Keratinocyte (primary cell): ENCODE data around the gene MGAT5B. TPM values are rescaled to one million over a fixed set of nuclear protein-coding genes. Genes with fewer than 3 reads are reported as not detected.

ENCODE experiments used
- DNase-seq: peaks from one replicate; pipeline ENCODE4 v3.0.0-alpha.2; 2011; ENCODE audit warnings: low read depth, missing footprints, low spot score
- FAIRE-seq: peaks from 2 replicates; lab custom pipeline; 2011; peaks lifted over from hg19 to GRCh38; lab: Jason Lieb, UNC
- H2AFZ ChIP-seq: 2 replicates; pipeline ENCODE4 v1.6.0; 2012; ENCODE audit warnings: low read length, control low read depth, inconsistent platforms; ENCODE audit not compliant: control insufficient read depth
- H3K27ac ChIP-seq: 2 replicates; pipeline ENCODE4 v1.5.1; 2011; ENCODE audit warnings: low read length; ENCODE audit not compliant: control insufficient read depth, insufficient read depth
- H3K27me3 ChIP-seq: 3 replicates; pipeline ENCODE4 v1.6.0; 2011; ENCODE audit warnings: low read length; ENCODE audit not compliant: control insufficient read depth, insufficient read depth; ENCODE audit errors: extremely low read depth
- H3K36me3 ChIP-seq, 2 experiments: 2 replicates in 1 of 2; 3 replicates in 1 of 2; pipeline ENCODE4 v1.5.1; 2011; ENCODE audit warnings: low read length in 2 of 2, mild to moderate bottlenecking in 1 of 2; ENCODE audit not compliant: control insufficient read depth in 2 of 2, insufficient read depth in 2 of 2; ENCODE audit errors: extremely low read depth in 1 of 2
- H3K4me1 ChIP-seq: 3 replicates; pipeline ENCODE4 v1.5.1; 2011; ENCODE audit warnings: low read length; ENCODE audit not compliant: control insufficient read depth, insufficient read depth; ENCODE audit errors: extremely low read depth
- H3K4me2 ChIP-seq: 3 replicates; pipeline ENCODE4 v1.6.0; 2011; ENCODE audit warnings: low read depth, low read length; ENCODE audit not compliant: control insufficient read depth, insufficient read depth; ENCODE audit errors: extremely low read depth
- H3K4me3 ChIP-seq, 3 experiments: fragments of 200-600 bp in 1 of 3; sonication (generic) in 1 of 3; 2 replicates in 2 of 3; 3 replicates in 1 of 3; pipeline ENCODE4 v1.5.1; 2011 to 2016; ENCODE audit warnings: low read length in 3 of 3, mild to moderate bottlenecking in 3 of 3, control low read depth in 2 of 3, inconsistent platforms in 1 of 3, low read depth in 1 of 3, mixed read lengths in 1 of 3, mixed run types in 1 of 3, moderate library complexity in 1 of 3; ENCODE audit not compliant: control insufficient read depth in 2 of 3, insufficient read depth in 2 of 3; ENCODE audit errors: extremely low read depth in 1 of 3
- H3K79me2 ChIP-seq: 2 replicates; pipeline ENCODE4 v1.6.0; 2012; ENCODE audit warnings: low read length; ENCODE audit not compliant: control insufficient read depth, insufficient read depth
- H3K9ac ChIP-seq: 3 replicates; pipeline ENCODE4 v1.6.0; 2011; ENCODE audit warnings: low read length; ENCODE audit not compliant: control insufficient read depth, insufficient read depth; ENCODE audit errors: extremely low read depth
- H3K9me1 ChIP-seq: 3 replicates; pipeline ENCODE4 v1.6.0; 2011; ENCODE audit warnings: low read length; ENCODE audit not compliant: control insufficient read depth, insufficient read depth; ENCODE audit errors: extremely low read depth
- H3K9me3 ChIP-seq: 2 replicates; pipeline ENCODE4 v1.5.1; 2012; ENCODE audit warnings: low read depth, low read length; ENCODE audit not compliant: control insufficient read depth
- H4K20me1 ChIP-seq: 3 replicates; pipeline ENCODE4 v1.6.0; 2011; ENCODE audit warnings: low read length; ENCODE audit not compliant: control insufficient read depth, insufficient read depth; ENCODE audit errors: extremely low read depth
- CTCF ChIP-seq, 3 experiments: IDR thresholded peaks in 1 of 3; conservative IDR thresholded peaks in 1 of 3; optimal IDR thresholded peaks in 1 of 3; 2 replicates in 2 of 3; 3 replicates in 1 of 3; pipeline versions ENCODE3 to v1.5.1; 2011; ENCODE audit warnings: low read length in 3 of 3, mild to moderate bottlenecking in 3 of 3, moderate library complexity in 2 of 3, control low read depth in 1 of 3, inconsistent platforms in 1 of 3; ENCODE audit not compliant: insufficient read depth in 2 of 3; ENCODE audit errors: extremely low read depth in 1 of 3
- EZH2 ChIP-seq: IDR thresholded peaks from one replicate; pipeline ENCODE4 v1.6.1; 2012; ENCODE audit warnings: inconsistent platforms, mild to moderate bottlenecking, low read length, moderate library complexity
- dilution Hi-C: fragments of 300-500 bp; cut with MboI; formaldehyde crosslinking; loops from one replicate; pipeline ENCODE4 v1.7.0; 2020; ENCODE audit warnings: low sequenced_read_pairs; ENCODE audit not compliant: extremely low pct_ligation_motif_present
- polyA plus RNA-seq, 5 experiments: library from polyadenylated mRNA; depleted of rRNA in 3 of 5; stranded (reverse) in 3 of 5; stranded (forward) in 1 of 5; unstranded in 1 of 5; fragments of >200 nt; gene quantifications; 1 replicate in 1 of 5; 2 replicates in 3 of 5; 3 replicates in 1 of 5; pipeline versions ENCODE4 v1.2.1 to v1.2.3, GENCODE V29; 2011 to 2012; ENCODE audit warnings: missing spikeins in 2 of 5, low read depth in 1 of 5, low replicate concordance in 1 of 5

MGAT5B gene
- polyA plus RNA-seq, 1 donor (not counting 4 experiments of a cell fraction or from before 2014, with no cell fraction given): 0.29 TPM

GRCh38 chr17:76899414-76899813 is 31.2 kb downstream of the MGAT5B start:
- DNase-seq (no peak), FAIRE-seq (no peak)
- Histone ChIP-seq H3K36me3 (no peaks in the 10 kb centered on the region), H4K20me1 (no peaks in the 10 kb centered on the region), H3K9me1 (no peaks in the 10 kb centered on the region), H3K9ac (no peak overlapping the region), H3K4me1 (no peaks in the 10 kb centered on the region), H3K27me3 (peaks cover 9% of the 10 kb centered on the region), H3K4me3 (no peak overlapping the region), H3K79me2 (no peaks in the 10 kb centered on the region), H3K9me3 (no peaks in the 10 kb centered on the region), H2AFZ (no peak overlapping the region), H3K27ac (no peak overlapping the region), H3K4me2 (no peak overlapping the region)
- dilution Hi-C loops: loop anchor here (25.0 kb wide), 1 partner anchor 88 kb away; no protein-coding TSS in a partner anchor
- no peak for TF ChIP-seq EZH2
- no peak for TF ChIP-seq CTCF (optimal IDR thresholded peaks at IDR 0.05 in 1 of 3, IDR thresholded peaks at IDR 0.05 in 1 of 3, conservative IDR thresholded peaks at IDR 0.05 in 1 of 3; ENCODE audit: extremely low read depth in 1 of 3, insufficient read depth in 2 of 3, low read length in 3 of 3)

GRCh38 chr17:76900723-76901122 is 32.5 kb downstream of the MGAT5B start:
- no peak overlapping the region for H2AFZ ChIP-seq
- H3K9me3 ChIP-seq: no peaks in the 10 kb centered on the region
- H3K9ac ChIP-seq: no peak overlapping the region
- no peaks in the 10 kb centered on the region for H3K9me1 ChIP-seq
- no peaks in the 10 kb centered on the region for H3K79me2 ChIP-seq
- H4K20me1 ChIP-seq: no peaks in the 10 kb centered on the region
- H3K4me1 ChIP-seq: no peaks in the 10 kb centered on the region
- H3K36me3 ChIP-seq: no peaks in the 10 kb centered on the region
- dilution Hi-C loops: no loop called here
- no peak overlapping the region for H3K27ac ChIP-seq
- peaks cover 12% of the 10 kb centered on the region for H3K27me3 ChIP-seq
- no peak overlapping the region for H3K4me2 ChIP-seq
- no peak for FAIRE-seq
- no peak for DNase-seq
- no peak for TF ChIP-seq EZH2
- TF ChIP-seq CTCF (optimal IDR thresholded peaks at IDR 0.05 in 1 of 3, IDR thresholded peaks at IDR 0.05 in 1 of 3, conservative IDR thresholded peaks at IDR 0.05 in 1 of 3; ENCODE audit: extremely low read depth in 1 of 3, insufficient read depth in 2 of 3, low read length in 3 of 3): no peak
- H3K4me3 ChIP-seq: no peak overlapping the region
